K562 (cell line): ENCODE measurements around the gene LGALS8. TPM values are rescaled to one million over a fixed set of nuclear protein-coding genes. Genes with fewer than 3 reads are reported as not detected.

Experiments
- ARID2 ChIP-seq: fragments of 450-650 bp; IDR thresholded peaks from 2 replicates; pipeline ENCODE4 v1.6.1; 2017; ENCODE audit warnings: antibody characterized with exemption, mild to moderate bottlenecking
- EHMT2 ChIP-seq: fragments of 450-650 bp; IDR thresholded peaks from 2 replicates; pipeline ENCODE4 v1.6.1; 2018; ENCODE audit warnings: antibody characterized with exemption
- FOXA3 ChIP-seq, 2 experiments: fragments of 450-650 bp in 1 of 2; sonication (generic) in 1 of 2; formaldehyde crosslinking; IDR thresholded peaks in 1 of 2; conservative IDR thresholded peaks in 1 of 2; 2 replicates each; pipeline versions ENCODE4 v1.4.0 to v1.8.0; 2020 to 2022; ENCODE audit warnings: mild to moderate bottlenecking in 2 of 2, missing genetic modification reagents in 1 of 2
- GABPA ChIP-seq: fragments of 200-800 bp; sonication (Bioruptor generic); conservative IDR thresholded peaks from 2 replicates; pipeline ENCODE4 v1.6.1; 2016; ENCODE audit warnings: low read depth, missing genetic modification characterization, missing compliant biosample characterization
- MCM7 ChIP-seq, 2 experiments: fragments of 450-650 bp; IDR thresholded peaks; 2 replicates each; pipeline ENCODE4 v1.6.1; 2016 to 2018
- NBN ChIP-seq: fragments of 450-650 bp; IDR thresholded peaks from 2 replicates; pipeline ENCODE4 v1.6.1; 2016; ENCODE audit warnings: low read depth, mild to moderate bottlenecking
- NR2C2 ChIP-seq, 2 experiments: fragments of 200-800 bp in 1 of 2; sonication (Bioruptor generic) in 1 of 2; sonication (generic) in 1 of 2; formaldehyde crosslinking in 1 of 2; IDR thresholded peaks; 2 replicates each; pipeline versions ENCODE4 v1.6.1 to v1.8.0; 2016 to 2022; ENCODE audit warnings: mild to moderate bottlenecking in 1 of 2, missing compliant biosample characterization in 1 of 2, missing genetic modification characterization in 1 of 2, missing genetic modification reagents in 1 of 2
- PHB2 ChIP-seq: fragments of 450-650 bp; IDR thresholded peaks from 2 replicates; pipeline ENCODE4 v1.6.1; 2017; ENCODE audit warnings: low read depth
- RCOR1 ChIP-seq, 2 experiments: IDR thresholded peaks; 2 replicates each; pipeline ENCODE4 v1.6.1; 2012; ENCODE audit warnings: low read depth in 2 of 2, low read length in 2 of 2, borderline replicate concordance in 1 of 2, improper control_type of control experiment in 1 of 2
- TAF7 ChIP-seq: fragments of 450-650 bp; IDR thresholded peaks from 2 replicates; pipeline ENCODE4 v1.6.1; 2016; ENCODE audit warnings: missing genetic modification characterization, missing compliant biosample characterization
- ZC3H4 ChIP-seq: sonication (generic); formaldehyde crosslinking; IDR thresholded peaks from 2 replicates; pipeline ENCODE4 v1.9.0; 2021; ENCODE audit warnings: missing genetic modification reagents, borderline replicate concordance
- polyA plus RNA-seq, 8 experiments: library from polyadenylated mRNA; depleted of rRNA in 4 of 8; stranded (reverse) in 5 of 8; unstranded in 3 of 8; fragments of >200 nt; fragmentation: Nextera tagmentation in 2 of 8; fragmentation: Illumina TruSeq in 1 of 8; extraction: Ambion mirVana in 2 of 8; extraction: Trizol in 1 of 8; gene quantifications; 2 replicates each; pipeline versions ENCODE4 v1.2.1 to v1.2.3, GENCODE V29; 2011 to 2014; ENCODE audit warnings: inconsistent platforms in 1 of 8, missing spikeins in 1 of 8
- total RNA-seq, 7 experiments: library from RNA; depleted of rRNA in 6 of 7; stranded (reverse); fragments of >200 nt in 6 of 7; fragmentation: Illumina TruSeq in 2 of 7; extraction: Trizol in 2 of 7; gene quantifications; 2 replicates each; pipeline versions ENCODE4 v1.2.1 to v1.2.3, GENCODE V29; 2011 to 2021; ENCODE audit warnings: low replicate concordance in 1 of 7
- TF ChIP-seq, protein P1 (sequence below): fragments of 450-650 bp; formaldehyde crosslinking; IDR thresholded peaks from 2 replicates; pipeline ENCODE4 v1.4.0; 2020; ENCODE audit warnings: mild to moderate bottlenecking, moderate library complexity
- TF ChIP-seq, protein P2 (sequence below), 2 experiments: IDR thresholded peaks; 2 replicates each; pipeline ENCODE4 v1.6.1; 2011; ENCODE audit warnings: borderline replicate concordance in 1 of 2, control low read depth in 1 of 2, low read depth in 1 of 2, low read length in 1 of 2, mild to moderate bottlenecking in 1 of 2, mixed read lengths in 1 of 2, moderate library complexity in 1 of 2; ENCODE audit not compliant: insufficient read depth in 1 of 2, insufficient read length in 1 of 2, poor library complexity in 1 of 2, severe bottlenecking in 1 of 2; ENCODE audit errors: extremely low read depth in 1 of 2
- TF ChIP-seq, protein P3 (sequence below): sonication (generic); formaldehyde crosslinking; IDR thresholded peaks from 2 replicates; pipeline ENCODE4 v1.8.0; 2022; ENCODE audit warnings: mild to moderate bottlenecking, low read depth, missing genetic modification reagents
- TF ChIP-seq, protein P4 (sequence below), 2 experiments: fragments of 450-650 bp; IDR thresholded peaks; 2 replicates each; pipeline ENCODE4 v1.6.1; 2016
- TF ChIP-seq, protein P5 (sequence below): fragments of 450-650 bp; conservative IDR thresholded peaks from 2 replicates; pipeline ENCODE4 v1.6.1; 2016; ENCODE audit warnings: missing genetic modification characterization, low read depth, mild to moderate bottlenecking, missing compliant biosample characterization, moderate library complexity
- TF ChIP-seq, protein P6 (sequence below), 2 experiments: fragments of 200-800 bp in 1 of 2; sonication (Bioruptor generic) in 1 of 2; sonication (generic) in 1 of 2; formaldehyde crosslinking in 1 of 2; IDR thresholded peaks in 1 of 2; conservative IDR thresholded peaks in 1 of 2; 2 replicates each; pipeline versions ENCODE4 v1.5.0 to v1.6.1; 2016 to 2020; ENCODE audit warnings: missing compliant biosample characterization in 1 of 2, missing genetic modification characterization in 1 of 2, missing genetic modification reagents in 1 of 2

LGALS8 gene
- total and polyA plus RNA-seq, 9 of the 15 experiments (the other 6 are each of a cell fraction or from before 2014, with no cell fraction given), result 57.4 to 87.7 (median 70.3) TPM

DNA sequence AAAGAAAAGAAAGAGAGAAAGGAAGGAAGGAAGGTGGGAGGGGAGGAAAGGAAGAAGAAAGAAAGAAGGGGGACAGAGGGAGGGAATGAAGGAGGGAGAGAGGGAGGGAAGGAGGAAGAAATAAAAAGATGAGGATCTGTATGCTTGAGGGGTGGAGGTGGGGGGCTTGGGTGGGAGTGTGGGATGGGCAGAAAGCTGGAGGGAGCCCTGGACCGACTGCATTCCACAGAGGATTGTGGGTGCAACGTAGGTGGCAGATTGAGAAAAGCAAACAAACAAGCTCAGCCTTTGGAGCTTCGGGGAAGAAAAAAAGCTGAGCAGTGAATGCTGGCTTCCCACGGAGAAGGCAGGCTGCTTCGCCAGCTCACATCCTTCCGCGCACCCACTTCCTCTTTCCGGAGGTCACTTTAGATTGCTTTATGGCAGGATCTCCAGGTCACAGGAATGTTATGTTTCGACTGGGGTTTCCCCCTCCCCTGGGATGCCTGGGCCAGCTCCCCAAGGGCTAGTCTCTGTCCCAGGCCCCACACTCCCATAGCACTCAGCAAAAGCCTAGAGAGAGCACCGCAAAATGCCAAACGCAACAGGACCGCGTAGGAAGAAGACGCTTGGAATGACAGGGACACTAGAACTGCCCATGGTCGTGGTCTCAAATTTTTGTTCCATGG is 20.7 kb upstream of the LGALS8 start (continued):
- TF ChIP-seq ARID2, result 0 out of 2 replicates have a peak, but pooled peaks have one; percentile 10
- TF ChIP-seq, protein P1, sequence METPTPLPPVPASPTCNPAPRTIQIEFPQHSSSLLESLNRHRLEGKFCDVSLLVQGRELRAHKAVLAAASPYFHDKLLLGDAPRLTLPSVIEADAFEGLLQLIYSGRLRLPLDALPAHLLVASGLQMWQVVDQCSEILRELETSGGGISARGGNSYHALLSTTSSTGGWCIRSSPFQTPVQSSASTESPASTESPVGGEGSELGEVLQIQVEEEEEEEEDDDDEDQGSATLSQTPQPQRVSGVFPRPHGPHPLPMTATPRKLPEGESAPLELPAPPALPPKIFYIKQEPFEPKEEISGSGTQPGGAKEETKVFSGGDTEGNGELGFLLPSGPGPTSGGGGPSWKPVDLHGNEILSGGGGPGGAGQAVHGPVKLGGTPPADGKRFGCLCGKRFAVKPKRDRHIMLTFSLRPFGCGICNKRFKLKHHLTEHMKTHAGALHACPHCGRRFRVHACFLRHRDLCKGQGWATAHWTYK (CRISPR knock-in tag), result peak; percentile 40; the same call in 1 of the 2 replicates
- TF ChIP-seq, protein P2, sequence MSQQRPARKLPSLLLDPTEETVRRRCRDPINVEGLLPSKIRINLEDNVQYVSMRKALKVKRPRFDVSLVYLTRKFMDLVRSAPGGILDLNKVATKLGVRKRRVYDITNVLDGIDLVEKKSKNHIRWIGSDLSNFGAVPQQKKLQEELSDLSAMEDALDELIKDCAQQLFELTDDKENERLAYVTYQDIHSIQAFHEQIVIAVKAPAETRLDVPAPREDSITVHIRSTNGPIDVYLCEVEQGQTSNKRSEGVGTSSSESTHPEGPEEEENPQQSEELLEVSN (IDR thresholded peaks at IDR 0.05; ENCODE audit: borderline replicate concordance in 1 of 2, extremely low read depth in 1 of 2, insufficient read depth in 1 of 2, insufficient read length in 1 of 2, low read depth in 1 of 2, low read length in 1 of 2, poor library complexity in 1 of 2, severe bottlenecking in 1 of 2), result peak; percentile 41 to 62
- 0 out of 2 replicates have a peak, but pooled peaks have one; percentile 26 for TF ChIP-seq PHB2
- no peak for TF ChIP-seq NBN
- TF ChIP-seq ZC3H4 (CRISPR knock-in tag), result no peak
- TF ChIP-seq RCOR1 (IDR thresholded peaks at IDR 0.05; ENCODE audit: borderline replicate concordance in 1 of 2, low read depth in 2 of 2, low read length in 2 of 2), result peak in 1 of 2 experiments; percentile 61; a peak in 1 of 4 replicates
- no peak for TF ChIP-seq NR2C2 (CRISPR knock-in tag; IDR thresholded peaks at IDR 0.05)
- TF ChIP-seq NR2C2 (tag; IDR thresholded peaks at IDR 0.05), result peak; percentile 91
- TF ChIP-seq, protein P3, sequence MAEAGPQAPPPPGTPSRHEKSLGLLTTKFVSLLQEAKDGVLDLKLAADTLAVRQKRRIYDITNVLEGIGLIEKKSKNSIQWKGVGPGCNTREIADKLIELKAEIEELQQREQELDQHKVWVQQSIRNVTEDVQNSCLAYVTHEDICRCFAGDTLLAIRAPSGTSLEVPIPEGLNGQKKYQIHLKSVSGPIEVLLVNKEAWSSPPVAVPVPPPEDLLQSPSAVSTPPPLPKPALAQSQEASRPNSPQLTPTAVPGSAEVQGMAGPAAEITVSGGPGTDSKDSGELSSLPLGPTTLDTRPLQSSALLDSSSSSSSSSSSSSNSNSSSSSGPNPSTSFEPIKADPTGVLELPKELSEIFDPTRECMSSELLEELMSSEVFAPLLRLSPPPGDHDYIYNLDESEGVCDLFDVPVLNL, result no peak
- TF ChIP-seq, protein P4, sequence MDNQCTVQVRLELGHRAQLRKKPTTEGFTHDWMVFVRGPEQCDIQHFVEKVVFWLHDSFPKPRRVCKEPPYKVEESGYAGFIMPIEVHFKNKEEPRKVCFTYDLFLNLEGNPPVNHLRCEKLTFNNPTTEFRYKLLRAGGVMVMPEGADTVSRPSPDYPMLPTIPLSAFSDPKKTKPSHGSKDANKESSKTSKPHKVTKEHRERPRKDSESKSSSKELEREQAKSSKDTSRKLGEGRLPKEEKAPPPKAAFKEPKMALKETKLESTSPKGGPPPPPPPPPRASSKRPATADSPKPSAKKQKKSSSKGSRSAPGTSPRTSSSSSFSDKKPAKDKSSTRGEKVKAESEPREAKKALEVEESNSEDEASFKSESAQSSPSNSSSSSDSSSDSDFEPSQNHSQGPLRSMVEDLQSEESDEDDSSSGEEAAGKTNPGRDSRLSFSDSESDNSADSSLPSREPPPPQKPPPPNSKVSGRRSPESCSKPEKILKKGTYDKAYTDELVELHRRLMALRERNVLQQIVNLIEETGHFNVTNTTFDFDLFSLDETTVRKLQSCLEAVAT (IDR thresholded peaks at IDR 0.05), result peak; percentile 39 to 65; a peak in 1 of 4 replicates
- 0 out of 4 replicates have a peak, but pooled peaks of 1 of the 2 experiments have one; percentile 15 for TF ChIP-seq FOXA3 (CRISPR knock-in tag; conservative IDR thresholded peaks at IDR 0.05 in 1 of 2, IDR thresholded peaks at IDR 0.05 in 1 of 2)
- TF ChIP-seq MCM7 (IDR thresholded peaks at IDR 0.05), result no peak
- 0 out of 2 replicates have a peak, but pooled peaks have one; percentile 11 for TF ChIP-seq EHMT2
- TF ChIP-seq TAF7 (tag), result 0 out of 2 replicates have a peak, but pooled peaks have one; percentile 20
- TF ChIP-seq, protein P5, sequence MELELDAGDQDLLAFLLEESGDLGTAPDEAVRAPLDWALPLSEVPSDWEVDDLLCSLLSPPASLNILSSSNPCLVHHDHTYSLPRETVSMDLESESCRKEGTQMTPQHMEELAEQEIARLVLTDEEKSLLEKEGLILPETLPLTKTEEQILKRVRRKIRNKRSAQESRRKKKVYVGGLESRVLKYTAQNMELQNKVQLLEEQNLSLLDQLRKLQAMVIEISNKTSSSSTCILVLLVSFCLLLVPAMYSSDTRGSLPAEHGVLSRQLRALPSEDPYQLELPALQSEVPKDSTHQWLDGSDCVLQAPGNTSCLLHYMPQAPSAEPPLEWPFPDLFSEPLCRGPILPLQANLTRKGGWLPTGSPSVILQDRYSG, result peak; percentile 76; the same call in 1 of the 2 replicates
- TF ChIP-seq, protein P6, sequence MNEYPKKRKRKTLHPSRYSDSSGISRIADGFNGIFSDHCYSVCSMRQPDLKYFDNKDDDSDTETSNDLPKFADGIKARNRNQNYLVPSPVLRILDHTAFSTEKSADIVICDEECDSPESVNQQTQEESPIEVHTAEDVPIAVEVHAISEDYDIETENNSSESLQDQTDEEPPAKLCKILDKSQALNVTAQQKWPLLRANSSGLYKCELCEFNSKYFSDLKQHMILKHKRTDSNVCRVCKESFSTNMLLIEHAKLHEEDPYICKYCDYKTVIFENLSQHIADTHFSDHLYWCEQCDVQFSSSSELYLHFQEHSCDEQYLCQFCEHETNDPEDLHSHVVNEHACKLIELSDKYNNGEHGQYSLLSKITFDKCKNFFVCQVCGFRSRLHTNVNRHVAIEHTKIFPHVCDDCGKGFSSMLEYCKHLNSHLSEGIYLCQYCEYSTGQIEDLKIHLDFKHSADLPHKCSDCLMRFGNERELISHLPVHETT (CRISPR knock-in tag; conservative IDR thresholded peaks at IDR 0.05 in 1 of 2, IDR thresholded peaks at IDR 0.05 in 1 of 2), result peak in 1 of 2 experiments; percentile 58; a peak in 1 of 4 replicates
- TF ChIP-seq GABPA, result peak; percentile 82
